ENCODE measurements around the gene SLC6A18.
"Not testable (repeated sequence)": the region's sequence is repeated elsewhere in the genome, so short reads cannot be mapped to it uniquely, and the experiment has no call there.

SLC6A18 gene

GRCh38 chr5:1215320-1216096, 9.7 kb upstream of the SLC6A18 start:
- DNase-seq (ENCODE audit: low read depth), result no peak

- DNase-seq (ENCODE audit: low read depth), result no peak
These were observed 8.8 kb upstream of the SLC6A18 start for GRCh38 chr5:1216211-1216917.

GRCh38 chr5:1216918-1217295, 8.3 kb upstream of the SLC6A18 start:
- no peak for DNase-seq (ENCODE audit: low read depth)

DNA sequence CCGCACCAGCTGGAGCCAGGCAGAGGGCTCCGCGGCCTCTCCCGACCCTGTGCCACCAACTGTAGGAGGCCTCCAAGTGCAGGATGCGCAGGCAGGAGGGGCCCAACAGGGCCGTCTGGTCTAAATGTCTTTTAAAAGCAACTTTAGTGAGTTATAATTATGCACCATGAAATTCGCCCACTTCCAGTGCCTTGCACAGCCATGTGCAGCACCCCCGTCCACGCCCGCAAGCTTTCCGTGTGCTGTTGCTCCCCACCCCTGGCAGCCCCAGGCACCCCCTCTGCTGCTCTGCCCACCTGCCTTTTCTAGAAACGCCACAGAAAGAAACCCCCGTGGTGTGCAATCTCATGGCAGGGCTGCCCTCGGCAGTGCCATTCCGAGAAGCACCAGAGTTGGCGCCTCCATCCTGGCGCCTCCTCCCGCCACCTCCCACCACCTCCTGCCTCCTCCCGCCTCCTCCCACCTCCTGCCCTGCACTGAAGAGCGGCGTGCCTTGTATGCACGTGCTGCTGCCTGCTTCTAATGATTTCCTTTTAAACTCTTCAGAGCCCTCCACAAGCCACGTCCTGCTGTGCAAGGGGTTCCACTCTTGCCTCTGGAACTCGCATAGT, 7.5 kb upstream of the SLC6A18 start:
- DNase-seq (ENCODE audit: low read depth), result no peak

DNA sequence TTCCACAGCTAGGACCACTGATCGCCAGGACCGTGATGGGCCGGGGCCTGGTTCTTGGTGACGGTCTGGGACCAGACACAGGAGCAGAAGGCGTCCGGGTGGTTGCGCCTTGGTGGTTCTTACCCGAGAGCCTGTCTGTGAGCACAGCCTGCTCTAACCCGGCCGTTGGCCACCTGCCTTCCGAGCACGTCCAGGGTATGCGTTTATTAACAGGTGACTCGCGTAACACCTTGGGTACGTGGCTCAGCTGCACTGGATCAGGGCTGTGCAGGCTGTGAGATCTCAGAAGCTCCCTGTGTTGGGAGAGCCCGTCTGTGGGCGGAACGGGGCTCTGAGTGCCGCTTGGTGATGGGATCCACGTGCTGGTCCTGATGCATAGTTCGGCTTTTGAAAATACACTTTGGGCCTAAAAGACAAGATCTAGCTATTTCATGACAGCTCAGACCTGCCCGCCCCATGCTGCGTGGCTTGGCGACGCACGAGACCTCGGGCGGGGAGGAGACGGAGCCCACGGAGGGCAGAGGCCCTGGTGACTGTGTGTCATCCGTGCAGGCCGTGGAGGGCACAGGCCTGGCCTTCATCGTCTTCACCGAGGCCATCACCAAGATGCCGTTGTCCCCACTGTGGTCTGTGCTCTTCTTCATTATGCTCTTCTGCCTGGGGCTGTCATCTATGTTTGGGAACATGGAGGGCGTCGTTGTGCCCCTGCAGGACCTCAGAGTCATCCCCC, 6.7 kb upstream of the SLC6A18 start:
- no peak for DNase-seq (ENCODE audit: low read depth)

- no peak for DNase-seq (ENCODE audit: low read depth)
These were observed 5.9 kb upstream of the SLC6A18 start for GRCh38 chr5:1219098-1219767.

DNA sequence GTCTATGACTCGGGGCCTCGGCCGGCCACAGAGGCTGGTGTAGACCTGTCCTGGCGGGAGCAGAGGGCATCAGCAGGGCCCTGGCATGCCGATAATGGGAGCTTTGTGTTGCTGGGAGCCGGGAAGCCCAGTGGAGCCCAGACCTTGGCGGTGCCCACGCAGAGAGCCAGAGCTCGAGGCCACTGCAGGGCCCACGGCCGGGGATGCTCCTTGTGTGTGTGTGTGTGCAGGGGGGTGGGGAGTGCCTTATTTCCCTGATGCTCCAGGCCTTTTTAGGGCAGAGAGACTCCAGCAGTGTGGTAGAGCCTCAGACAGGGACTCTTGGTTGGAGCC, 5.4 kb upstream of the SLC6A18 start:
- no peak for DNase-seq (ENCODE audit: low read depth)

DNA sequence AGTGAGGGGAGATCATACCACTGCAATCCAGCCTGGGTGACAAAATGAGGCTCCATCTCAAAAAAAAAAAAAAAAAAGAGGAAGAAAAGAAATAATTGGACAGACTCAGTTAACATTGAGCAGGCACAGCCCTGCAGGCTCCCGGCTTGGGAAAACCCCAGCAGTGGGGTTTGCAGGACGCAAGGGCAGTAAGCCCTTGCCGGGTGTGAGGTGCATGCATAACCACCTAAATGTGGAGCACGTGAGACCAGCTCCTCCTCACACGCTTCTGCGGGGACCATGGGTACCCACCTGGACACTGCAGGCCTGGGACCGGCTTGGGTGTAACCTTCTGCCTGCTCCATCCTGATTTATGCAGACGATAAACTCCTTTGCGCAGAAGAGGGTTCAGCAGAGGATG, 4.8 kb upstream of the SLC6A18 start:
- no peak for DNase-seq (ENCODE audit: low read depth)

GRCh38 chr5:1220831-1221230, 4.3 kb upstream of the SLC6A18 start:
- DNase-seq (ENCODE audit: low read depth), result no peak

GRCh38 chr5:1221721-1222120, 3.5 kb upstream of the SLC6A18 start:
- no peak for DNase-seq (ENCODE audit: low read depth)

DNA sequence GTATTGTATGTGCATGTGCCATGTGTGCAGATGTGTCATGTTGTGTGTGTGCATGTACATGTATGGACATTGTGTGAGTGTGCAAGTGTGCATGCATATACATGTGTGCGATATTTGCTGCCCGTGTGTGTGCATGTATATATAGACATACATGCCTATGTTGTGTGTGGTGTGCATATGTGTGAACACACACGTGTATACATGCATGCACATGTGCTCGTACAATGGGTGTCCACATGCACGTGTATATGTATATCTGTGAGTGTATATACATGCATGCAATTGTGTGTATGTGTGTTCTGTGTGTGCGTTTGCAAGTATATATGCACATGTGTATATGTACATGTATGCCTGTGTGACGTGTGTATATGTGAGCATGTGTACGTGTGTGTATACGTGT, 3.0 kb upstream of the SLC6A18 start:
- no peak for DNase-seq (ENCODE audit: low read depth)

DNA sequence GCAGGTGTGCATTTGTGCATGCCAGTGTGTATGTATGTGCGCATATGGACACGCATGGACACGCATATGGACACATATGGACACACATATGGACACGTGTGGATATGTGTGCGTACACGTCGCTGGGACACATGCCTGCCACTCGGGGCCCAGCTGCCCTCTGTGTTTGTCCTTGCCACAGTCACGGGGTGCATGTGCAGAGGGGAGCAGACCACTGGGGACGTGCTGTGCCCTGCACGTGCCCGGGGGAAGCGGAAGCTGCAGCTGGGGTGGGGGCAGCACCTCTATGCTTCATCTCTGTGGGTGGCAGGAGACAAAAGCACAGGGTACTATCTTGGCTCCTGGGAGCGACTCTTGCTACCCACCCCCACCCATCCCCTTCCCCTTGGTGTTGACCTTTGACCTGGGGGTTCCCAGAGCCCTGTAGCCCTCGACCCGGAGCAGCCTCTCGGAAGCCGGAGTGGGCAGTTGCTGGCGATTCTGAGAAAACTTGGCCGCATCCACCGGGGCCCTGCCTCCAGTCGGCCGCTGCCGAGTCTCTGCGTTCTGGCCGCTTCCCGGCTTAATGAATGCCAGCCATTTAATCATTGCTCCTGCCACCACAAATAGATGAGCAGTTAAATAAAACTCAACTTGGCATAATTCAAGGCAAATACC, 2.4 kb upstream of the SLC6A18 start:
- DNase-seq (ENCODE audit: low read depth), result no peak

GRCh38 chr5:1223278-1223670, 1.9 kb upstream of the SLC6A18 start:
- DNase-seq (ENCODE audit: low read depth), result no peak

DNA sequence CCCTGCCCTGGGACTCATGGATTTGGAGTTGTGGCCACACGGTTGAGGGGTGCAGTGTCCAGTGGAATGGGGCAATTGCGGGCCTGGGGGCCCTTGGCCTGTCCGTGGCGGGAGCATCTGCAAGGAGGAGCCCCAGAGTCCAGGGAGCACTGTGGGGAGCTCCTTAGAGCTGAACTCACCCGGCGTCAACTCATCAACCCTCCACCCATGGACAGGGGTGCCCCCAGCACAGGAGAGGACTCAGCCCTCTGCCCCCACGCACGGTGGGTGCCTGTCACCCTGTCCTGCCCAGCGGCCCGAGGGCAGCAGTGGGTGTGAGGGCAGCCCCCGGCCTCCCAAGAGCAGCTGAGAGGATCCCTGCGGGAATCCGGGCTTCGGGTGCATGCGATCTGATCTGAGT, 550 bp upstream of the SLC6A18 start:
- no peak for DNase-seq (ENCODE audit: low read depth)

- no peak for DNase-seq (ENCODE audit: low read depth)
These were observed 1.1 kb downstream of the SLC6A18 start for GRCh38 chr5:1226231-1226630.

DNA sequence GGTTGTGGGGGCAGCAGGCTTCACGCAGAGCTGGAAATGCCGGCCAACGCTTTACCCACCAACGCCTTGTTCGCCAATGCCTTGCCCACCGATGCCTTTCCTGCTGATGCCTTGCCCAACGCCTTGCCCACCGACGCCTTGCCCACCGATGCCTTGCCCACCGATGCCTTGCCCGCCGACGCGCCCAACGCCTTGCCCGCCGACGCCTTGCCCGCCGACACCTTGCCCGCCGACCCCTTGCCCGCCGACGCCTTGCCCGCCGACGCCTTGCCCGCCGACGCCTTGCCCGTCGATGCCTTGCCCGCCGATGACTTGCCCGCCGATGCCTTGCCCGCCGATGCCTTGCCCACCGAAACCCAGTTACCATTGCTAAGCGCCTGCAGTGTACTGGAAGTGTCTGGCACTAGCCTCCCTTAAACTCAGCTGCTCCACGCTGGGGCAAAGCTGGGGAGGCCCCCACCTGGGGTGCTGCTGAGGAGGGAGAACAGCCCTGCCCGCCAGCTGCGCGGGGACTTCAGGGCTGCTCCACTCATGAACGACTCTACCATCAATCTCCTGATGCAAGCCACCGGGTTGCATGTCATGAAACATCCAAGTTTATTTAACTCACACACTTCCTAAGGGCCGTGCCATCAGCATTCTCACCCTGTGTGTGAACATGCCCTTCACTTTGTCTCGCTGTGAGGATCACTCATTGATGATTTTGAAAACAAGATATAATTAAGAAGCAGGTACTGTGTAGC, 1.8 kb downstream of the SLC6A18 start:
- no peak for DNase-seq (ENCODE audit: low read depth)

DNA sequence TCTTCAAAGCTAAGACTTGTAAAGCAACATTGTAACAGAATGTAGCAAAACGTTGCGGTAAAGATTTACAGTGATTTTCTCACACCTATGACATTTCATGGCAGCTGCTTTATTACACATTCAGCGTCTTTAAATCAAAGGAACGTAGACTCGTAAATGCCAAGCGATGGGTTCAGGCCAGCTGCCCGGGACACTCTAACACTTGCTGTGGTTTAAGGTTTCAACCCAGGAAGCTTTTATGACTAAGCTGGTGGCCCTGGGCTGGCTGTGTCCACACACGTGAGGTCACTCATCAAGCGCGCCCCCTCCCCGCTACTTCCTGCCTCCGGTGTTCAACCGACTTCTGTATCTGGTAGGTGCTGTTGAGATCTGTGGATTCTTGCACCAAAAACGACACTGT, 2.5 kb downstream of the SLC6A18 start:
- DNase-seq (ENCODE audit: low read depth), result no peak

DNA sequence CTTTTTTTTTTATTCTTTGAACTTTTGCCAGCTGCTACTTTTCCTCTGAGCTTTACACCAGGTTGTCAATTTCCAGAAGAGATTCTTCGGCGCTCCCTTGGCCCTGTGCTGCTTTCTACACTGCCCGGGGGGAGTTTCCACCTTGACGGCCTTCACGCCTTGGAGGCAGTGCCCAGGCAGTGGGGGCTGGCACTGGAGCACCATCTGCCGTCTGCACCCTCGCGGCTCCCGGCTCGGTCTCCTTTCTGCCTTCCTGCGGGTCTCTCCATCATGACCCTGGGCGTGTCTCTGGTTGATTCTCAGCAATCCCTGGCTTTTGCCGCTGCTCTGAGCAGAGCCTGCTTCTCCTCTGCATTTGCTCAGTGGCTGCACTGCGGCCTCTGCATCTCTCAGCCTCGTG, 2.9 kb downstream of the SLC6A18 start:
- DNase-seq (ENCODE audit: low read depth), result no peak

DNA sequence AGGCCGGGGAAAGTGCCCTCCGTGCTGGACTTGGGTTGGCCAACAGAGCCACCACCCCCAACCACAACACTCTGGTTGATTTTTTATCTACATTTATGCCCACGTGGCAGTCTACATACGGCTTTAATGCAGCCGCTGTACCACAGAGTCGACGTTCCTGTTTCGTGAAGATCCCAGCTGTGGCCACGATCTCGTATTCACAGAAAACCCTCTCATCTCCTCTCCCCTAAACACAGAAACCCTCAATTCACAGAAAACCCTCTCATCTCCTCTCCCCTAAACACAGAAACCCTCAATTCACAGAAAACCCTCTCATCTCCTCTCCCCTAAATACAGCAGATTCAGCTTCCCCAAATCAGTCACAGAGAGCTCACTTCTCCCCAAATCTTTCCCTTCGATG, 3.8 kb downstream of the SLC6A18 start:
- not testable (repeated sequence) for DNase-seq (ENCODE audit: low read depth)

DNA sequence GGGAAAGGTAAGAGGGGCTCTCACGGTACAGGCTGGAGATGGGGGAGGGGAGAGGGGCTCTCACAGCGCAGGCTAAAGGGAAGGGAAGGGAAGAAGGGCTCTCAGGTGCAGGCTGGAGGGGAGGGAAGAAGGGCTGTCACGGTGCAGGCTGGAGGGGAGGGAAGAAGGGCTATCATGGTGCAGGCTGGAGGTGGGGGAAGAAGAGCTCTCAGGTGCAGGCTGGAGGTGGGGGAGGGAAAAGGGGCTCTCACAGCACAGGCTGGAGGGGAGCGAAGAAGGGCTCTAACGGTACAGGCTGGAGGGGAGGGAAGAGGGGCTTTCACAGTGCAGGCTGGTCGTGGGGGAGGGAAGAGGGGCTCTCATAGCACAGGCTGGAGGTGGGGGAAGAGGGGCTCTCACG, 4.6 kb downstream of the SLC6A18 start:
- DNase-seq (ENCODE audit: low read depth), result no peak

DNA sequence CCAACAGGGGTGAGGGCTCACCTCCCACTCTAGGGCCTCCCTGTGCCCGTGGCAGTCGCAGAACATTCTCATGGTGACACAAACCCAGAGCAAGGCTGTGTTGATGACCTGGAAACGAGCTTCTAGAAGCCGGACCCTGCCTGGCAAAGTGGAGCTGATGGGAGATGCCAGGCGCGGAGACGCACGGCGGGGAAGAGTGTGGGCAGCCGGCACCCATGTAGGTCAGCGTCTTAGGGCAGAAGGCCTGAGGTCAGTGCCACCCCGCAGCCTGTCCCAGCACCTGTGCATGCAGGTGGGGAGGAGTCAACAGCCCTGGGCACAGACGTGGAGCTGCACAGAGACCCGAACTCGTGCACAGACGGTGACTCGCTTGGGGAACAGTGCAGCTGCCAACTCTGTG, 5.4 kb downstream of the SLC6A18 start:
- DNase-seq (ENCODE audit: low read depth), result no peak

Measured in amniotic epithelial cell (primary cell).